Caco-2 (cell line): ENCODE data around the gene YTHDC1. TPM values are rescaled to one million over a fixed set of nuclear protein-coding genes. Genes with fewer than 3 reads are reported as not detected.

Source experiments
- Bru-seq: library from RNA; stranded (reverse); fragments of 400-500 nt; gene quantifications from one replicate; lab custom pipeline; 2021; lab: Mats Ljungman, UMichigan
- BruChase-seq, 2 experiments: library from RNA; stranded (reverse); fragments of 400-500 nt; gene quantifications; one replicate each; lab custom pipeline; 2021; lab: Mats Ljungman, UMichigan
- BruUV-seq: library from RNA; stranded (reverse); fragments of 400-500 nt; replicated peaks from 2 replicates; lab custom pipeline; 2021; lab: Mats Ljungman, UMichigan
- CTCF ChIA-PET: fragments of 300-600 bp; sonication (Branson Sonifier 250); formaldehyde crosslinking; loops from one replicate; lab custom pipeline; 2022; ENCODE audit warnings: antibody characterized with exemption; lab: Charles Lee
- POLR2A ChIA-PET: fragments of 300-600 bp; sonication (Branson Sonifier 250); formaldehyde crosslinking; loops from one replicate; lab custom pipeline; 2022; ENCODE audit warnings: antibody characterized with exemption; lab: Charles Lee
- DNase-seq, 2 experiments: peaks; one replicate each; pipeline versions ENCODE4 v3.0.0 to v3.0.0-alpha.2; 2020 to 2022
- H3K27me3 ChIP-seq: replicated peaks from 2 replicates; pipeline ENCODE4 v1.6.0; 2011; ENCODE audit warnings: low read length; ENCODE audit not compliant: control insufficient read depth, insufficient read depth
- H3K36me3 ChIP-seq: 2 replicates; pipeline ENCODE4 v1.5.1; 2011; ENCODE audit warnings: low read length; ENCODE audit not compliant: control insufficient read depth, insufficient read depth
- H3K4me1 ChIP-seq: fragments of 250-450 bp; sonication (Bioruptor Pico); 2 replicates; pipeline ENCODE4 v1.5.1; 2020; ENCODE audit warnings: mild to moderate bottlenecking
- H3K4me3 ChIP-seq: 2 replicates; pipeline ENCODE4 v1.5.1; 2011; ENCODE audit warnings: low read depth, mild to moderate bottlenecking, control low read depth, low read length
- H3K9me3 ChIP-seq: fragments of 250-450 bp; sonication (Bioruptor Pico); 2 replicates; pipeline ENCODE4 v1.5.1; 2020; ENCODE audit warnings: mild to moderate bottlenecking, moderate library complexity
- H3K27ac Mint-ChIP-seq: one replicate; pipeline ENCODE4 v1.8.0; 2022; ENCODE audit warnings: mixed read lengths; ENCODE audit not compliant: unreplicated experiment
- H3K27me3 Mint-ChIP-seq: one replicate; pipeline ENCODE4 v1.8.0; 2022; ENCODE audit warnings: mixed read lengths; ENCODE audit not compliant: insufficient read depth, unreplicated experiment
- H3K36me3 Mint-ChIP-seq: one replicate; pipeline ENCODE4 v1.8.0; 2022; ENCODE audit warnings: mild to moderate bottlenecking, mixed read lengths; ENCODE audit not compliant: insufficient read depth, unreplicated experiment
- H3K4me1 Mint-ChIP-seq: one replicate; pipeline ENCODE4 v1.8.0; 2022; ENCODE audit warnings: low read depth, mixed read lengths; ENCODE audit not compliant: unreplicated experiment
- H3K4me3 Mint-ChIP-seq: one replicate; pipeline ENCODE4 v1.8.0; 2022; ENCODE audit warnings: mild to moderate bottlenecking, moderate library complexity, mixed read lengths; ENCODE audit not compliant: unreplicated experiment
- H3K9me3 Mint-ChIP-seq: one replicate; pipeline ENCODE4 v1.8.0; 2022; ENCODE audit warnings: mixed read lengths; ENCODE audit not compliant: unreplicated experiment
- CTCF ChIP-seq, 2 experiments: fragments of 200-600 bp in 1 of 2; IDR thresholded peaks; 1 replicate in 1 of 2; 2 replicates in 1 of 2; pipeline versions ENCODE4 v1.5.1 to v1.8.0; 2011 to 2022; ENCODE audit warnings: antibody characterized with exemption in 1 of 2, control low read depth in 1 of 2, inconsistent platforms in 1 of 2, low read depth in 1 of 2, low read length in 1 of 2, mild to moderate bottlenecking in 1 of 2, moderate library complexity in 1 of 2; ENCODE audit not compliant: insufficient read depth in 1 of 2, severe bottlenecking in 1 of 2, unreplicated experiment in 1 of 2
- intact Hi-C: fragments of 100-400 bp; cut with micrococcal nuclease; formaldehyde crosslinking; loops from one replicate; pipeline ENCODE4 v1.10.0; 2022; ENCODE audit not compliant: unreplicated experiment
- long read RNA-seq: library from polyadenylated mRNA; stranded (forward); transcript quantifications from one replicate; pipeline ENCODE4 v2.0.0, GENCODE V29; 2022
- total RNA-seq: library from RNA; stranded (reverse); gene quantifications from 2 replicates; pipeline ENCODE4 v1.2.3, GENCODE V29; 2022

Gene YTHDC1
- total RNA-seq = 101 and 109 TPM in 2 replicates
- Bru-seq, nascent RNA = percentile 98 among the genes with signal in this experiment
- BruChase-seq, experiment 1, labeled RNA remaining after a 2-hour chase = percentile 95 among the genes with signal in this experiment
- BruChase-seq, experiment 2, labeled RNA remaining after a 6-hour chase = percentile 92 among the genes with signal in this experiment
- long read RNA-seq, full-length matches to known transcripts = 7 of 37 reads
- long read RNA-seq, partial matches to known transcripts = 26 of 37 reads
- long read RNA-seq, other reads (novel, unspliced or antisense) = 4 of 37 reads

GRCh38 chr4:68349649-68350360 is at the start of gene YTHDC1:
TSS of gene YTHDC1 (minus strand) at chr4:68350090. CDS start at chr4:68349753, 337 bp downstream.
- no peak for TF ChIP-seq CTCF (IDR thresholded peaks at IDR 0.05; ENCODE audit: insufficient read depth in 1 of 2, low read depth in 1 of 2, low read length in 1 of 2, severe bottlenecking in 1 of 2, unreplicated experiment in 1 of 2)
- peaks cover 7% of the 10 kb centered on the region for H3K4me1 Mint-ChIP-seq
- H3K27me3 Mint-ChIP-seq = no peaks in the 10 kb centered on the region
- no peaks in the 10 kb centered on the region for H3K9me3 Mint-ChIP-seq
- Histone ChIP-seq H3K36me3 (no peaks in the 10 kb centered on the region), H3K9me3 (no peaks in the 10 kb centered on the region), H3K4me1 (peaks cover 29% of the 10 kb centered on the region), H3K4me3 (peak within 1 kb of the TSS; percentile 74), H3K27me3 (no peaks in the 10 kb centered on the region)
- POLR2A ChIA-PET = interaction anchor here (0.6 to 1.1 kb wide), 6 partner anchors 12 to 77 kb away, joined by 3 to 6 read pairs (median 4); no protein-coding TSS in a partner anchor
- DNase-seq = peak; percentile 96 to 97
- no TSS peak for BruUV-seq
- peak within 1 kb of the TSS; percentile 92 for H3K4me3 Mint-ChIP-seq
- intact Hi-C loops = loop anchor here (1.0 to 2.0 kb wide), 5 partner anchors 11 to 77 kb away; no protein-coding TSS in a partner anchor
- H3K36me3 Mint-ChIP-seq = peaks cover 15% of the 10 kb centered on the region
- CTCF ChIA-PET = interaction anchor here (0.8 to 1.8 kb wide), 4 partner anchors 13 to 78 kb away, joined by 3 to 6 read pairs (median 4); no protein-coding TSS in a partner anchor
- H3K27ac Mint-ChIP-seq = peak within 1 kb of the TSS; percentile 95

- no peaks in the 10 kb centered on the region for H3K4me1 ChIP-seq
These were observed 49.4 kb upstream of the YTHDC1 start for GRCh38 chr4:68399306-68399705.

More at GRCh38 chr4:68399306-68399705, 49.4 kb upstream of the YTHDC1 start:
- no peaks in the 10 kb centered on the region for H3K27me3 Mint-ChIP-seq
- BruUV-seq = no TSS peak
- H3K27ac Mint-ChIP-seq = no peak overlapping the region
- CTCF ChIA-PET = no interaction called here
- no peak for TF ChIP-seq CTCF (IDR thresholded peaks at IDR 0.05; ENCODE audit: insufficient read depth in 1 of 2, low read depth in 1 of 2, low read length in 1 of 2, severe bottlenecking in 1 of 2, unreplicated experiment in 1 of 2)
- intact Hi-C loops = no loop called here
- Histone ChIP-seq H3K4me3 (no peak overlapping the region), H3K27me3 (no peaks in the 10 kb centered on the region), H3K36me3 (no peaks in the 10 kb centered on the region), H3K9me3 (no peaks in the 10 kb centered on the region)
- no peak overlapping the region for H3K4me3 Mint-ChIP-seq
- POLR2A ChIA-PET = no interaction called here
- peaks cover 16% of the 10 kb centered on the region for H3K9me3 Mint-ChIP-seq
- H3K36me3 Mint-ChIP-seq = no peaks in the 10 kb centered on the region
- no peaks in the 10 kb centered on the region for H3K4me1 Mint-ChIP-seq
- DNase-seq = no peak
